H1 (cell line): ENCODE data around the gene MICA. TPM values are rescaled to one million over a fixed set of nuclear protein-coding genes. Genes with fewer than 3 reads are reported as not detected.

ENCODE experiments used
- CTCF ChIA-PET: fragments of 300-600 bp; sonication (Branson Sonifier 250); formaldehyde crosslinking; loops from one replicate; lab custom pipeline; 2021; ENCODE audit not compliant: partially characterized antibody; lab: Charles Lee
- POLR2A ChIA-PET: fragments of 300-600 bp; sonication (Branson Sonifier 250); formaldehyde crosslinking; loops from one replicate; lab custom pipeline; 2021; ENCODE audit warnings: inconsistent platforms; ENCODE audit not compliant: partially characterized antibody; lab: Charles Lee
- DNase-seq, 2 experiments: peaks; one replicate each; pipeline versions ENCODE4 v3.0.0 to v3.0.0-alpha.2; 2010 to 2022; ENCODE audit warnings: low spot score in 2 of 2, low read depth in 1 of 2, mixed read lengths in 1 of 2
- FAIRE-seq: peaks from 2 replicates; lab custom pipeline; 2011; peaks lifted over from hg19 to GRCh38; lab: Jason Lieb, UNC
- H2AFZ ChIP-seq: 2 replicates; pipeline ENCODE4 v1.8.1; 2012; ENCODE audit warnings: low read length, inconsistent platforms
- H2AK5ac ChIP-seq: 2 replicates; pipeline ENCODE4 v1.6.1; 2013; ENCODE audit warnings: low read depth, low read length
- H2BK120ac ChIP-seq: replicated peaks from 2 replicates; pipeline ENCODE3; 2013; ENCODE audit warnings: low read depth, low read length, inconsistent platforms
- H2BK12ac ChIP-seq: 2 replicates; pipeline ENCODE4 v1.6.1; 2013; ENCODE audit warnings: low read depth, low read length
- H2BK15ac ChIP-seq: 2 replicates; pipeline ENCODE4 v1.6.1; 2013; ENCODE audit warnings: low read length
- H2BK20ac ChIP-seq: 2 replicates; pipeline ENCODE4 v1.6.1; 2013; ENCODE audit warnings: low read length
- H2BK5ac ChIP-seq: 2 replicates; pipeline ENCODE4 v1.6.1; 2013; ENCODE audit warnings: low read depth, low read length
- H3K14ac ChIP-seq: 2 replicates; pipeline ENCODE4 v1.6.1; 2013; ENCODE audit warnings: inconsistent platforms; ENCODE audit not compliant: insufficient read length
- H3K18ac ChIP-seq: 2 replicates; pipeline ENCODE4 v1.6.1; 2013; ENCODE audit warnings: low read length; ENCODE audit errors: extremely low read depth
- H3K23ac ChIP-seq: 2 replicates; pipeline ENCODE4 v1.6.1; 2013; ENCODE audit warnings: inconsistent platforms; ENCODE audit not compliant: insufficient read length
- H3K23me2 ChIP-seq: 2 replicates; pipeline ENCODE4 v1.6.1; 2013; ENCODE audit warnings: low read depth, low read length
- H3K27ac ChIP-seq: 2 replicates; pipeline ENCODE4 v1.6.1; 2011; ENCODE audit warnings: low read depth, low read length, inconsistent platforms
- H3K27me3 ChIP-seq, 4 experiments: replicated peaks in 1 of 4; 1 replicate in 1 of 4; 2 replicates in 3 of 4; pipeline versions ENCODE4 v1.6.1 to v1.8.1; 2011 to 2013; ENCODE audit warnings: low read length in 3 of 4, mild to moderate bottlenecking in 3 of 4, inconsistent platforms in 2 of 4, mixed read lengths in 2 of 4, moderate library complexity in 1 of 4; ENCODE audit not compliant: control insufficient read depth in 3 of 4, insufficient read depth in 3 of 4; ENCODE audit errors: extremely low read depth in 1 of 4
- H3K36me3 ChIP-seq, 4 experiments: 2 replicates each; pipeline versions ENCODE4 v1.6.1 to v1.8.1; 2011 to 2013; ENCODE audit warnings: mild to moderate bottlenecking in 4 of 4, low read length in 3 of 4, moderate library complexity in 2 of 4, control low read depth in 1 of 4, inconsistent platforms in 1 of 4; ENCODE audit not compliant: insufficient read depth in 4 of 4, control insufficient read depth in 2 of 4
- H3K4ac ChIP-seq: replicated peaks from 2 replicates; pipeline ENCODE3; 2013; ENCODE audit warnings: low read length, low read depth, mixed read lengths, inconsistent platforms; ENCODE audit not compliant: insufficient read length
- H3K4me1 ChIP-seq, 4 experiments: replicated peaks in 1 of 4; 1 replicate in 1 of 4; 2 replicates in 3 of 4; pipeline versions ENCODE4 v1.6.1 to v1.8.1; 2011 to 2013; ENCODE audit warnings: low read length in 3 of 4, inconsistent platforms in 2 of 4, mixed read lengths in 1 of 4; ENCODE audit not compliant: insufficient read depth in 4 of 4, control insufficient read depth in 3 of 4
- H3K4me2 ChIP-seq, 2 experiments: 2 replicates each; pipeline versions ENCODE4 v1.6.1 to v1.8.1; 2011 to 2013; ENCODE audit warnings: low read depth in 2 of 2, low read length in 2 of 2, control low read depth in 1 of 2, inconsistent platforms in 1 of 2, mild to moderate bottlenecking in 1 of 2; ENCODE audit not compliant: insufficient read depth in 1 of 2
- H3K4me3 ChIP-seq, 4 experiments: fragments of 200-600, 300-600 bp in 1 of 4; sonication (generic), shearing (Covaris generic), sonication (Bioruptor Twin) in 1 of 4; 2 replicates each; pipeline versions ENCODE4 v1.5.1 to v1.8.1; 2011 to 2016; ENCODE audit warnings: low read length in 4 of 4, low read depth in 3 of 4, control low read depth in 2 of 4, inconsistent platforms in 2 of 4, mild to moderate bottlenecking in 2 of 4, mixed read lengths in 1 of 4, moderate library complexity in 1 of 4; ENCODE audit not compliant: insufficient read depth in 2 of 4; ENCODE audit errors: extremely low read depth in 1 of 4
- H3K56ac ChIP-seq: replicated peaks from 2 replicates; pipeline ENCODE3; 2013; ENCODE audit warnings: low read depth, mild to moderate bottlenecking, mixed read lengths, low read length, inconsistent platforms; ENCODE audit not compliant: insufficient read length
- H3K79me1 ChIP-seq: 2 replicates; pipeline ENCODE4 v1.6.1; 2013; ENCODE audit warnings: low read depth, low read length, control low read depth
- H3K79me2 ChIP-seq, 2 experiments: 2 replicates each; pipeline versions ENCODE4 v1.6.1 to v1.8.1; 2012 to 2013; ENCODE audit warnings: low read length in 2 of 2, mild to moderate bottlenecking in 2 of 2, inconsistent platforms in 1 of 2; ENCODE audit not compliant: insufficient read depth in 2 of 2, control insufficient read depth in 1 of 2
- H3K9ac ChIP-seq, 4 experiments: replicated peaks in 1 of 4; 1 replicate in 1 of 4; 2 replicates in 3 of 4; pipeline versions ENCODE4 v1.6.1 to v1.8.1; 2011 to 2013; ENCODE audit warnings: low read depth in 3 of 4, low read length in 3 of 4, control low read depth in 2 of 4, mild to moderate bottlenecking in 2 of 4, moderate library complexity in 2 of 4, inconsistent platforms in 1 of 4; ENCODE audit errors: extremely low read depth in 1 of 4
- H3K9me3 ChIP-seq, 2 experiments: 2 replicates each; pipeline versions ENCODE4 v1.6.1 to v1.8.1; 2012 to 2013; ENCODE audit warnings: mild to moderate bottlenecking in 2 of 2, moderate library complexity in 2 of 2, control low read depth in 1 of 2, inconsistent platforms in 1 of 2, low read depth in 1 of 2, low read length in 1 of 2, mixed read lengths in 1 of 2; ENCODE audit not compliant: insufficient read depth in 2 of 2
- H4K20me1 ChIP-seq, 2 experiments: replicated peaks in 1 of 2; 2 replicates each; pipeline versions ENCODE3 to v1.8.1; 2011 to 2013; ENCODE audit warnings: inconsistent platforms in 2 of 2, low read length in 2 of 2, mild to moderate bottlenecking in 1 of 2; ENCODE audit not compliant: insufficient read depth in 2 of 2, control insufficient read depth in 1 of 2
- H4K5ac ChIP-seq: 2 replicates; pipeline ENCODE4 v1.6.1; 2013; ENCODE audit warnings: low read length, low read depth, mixed read lengths, inconsistent platforms; ENCODE audit not compliant: insufficient read length
- H4K8ac ChIP-seq: 2 replicates; pipeline ENCODE4 v1.8.0; 2013; ENCODE audit warnings: mild to moderate bottlenecking, moderate library complexity, low read length, inconsistent platforms; ENCODE audit not compliant: insufficient read depth; ENCODE audit errors: extremely low read depth
- H4K91ac ChIP-seq: replicated peaks from 2 replicates; pipeline ENCODE3; 2013; ENCODE audit warnings: low read length, mixed read lengths, inconsistent platforms; ENCODE audit not compliant: insufficient read length
- BCL11A ChIP-seq, 2 experiments: IDR thresholded peaks; one replicate each; pipeline ENCODE4 v1.6.1; 2011; ENCODE audit warnings: low read depth in 2 of 2, low read length in 2 of 2, mild to moderate bottlenecking in 2 of 2
- CEBPB ChIP-seq: IDR thresholded peaks from 2 replicates; pipeline ENCODE4 v1.6.1; 2012; ENCODE audit warnings: low read depth, low read length
- CTCF ChIP-seq, 3 experiments: IDR thresholded peaks; 1 replicate in 2 of 3; 2 replicates in 1 of 3; pipeline versions ENCODE4 v1.5.1 to v1.6.1; 2011; ENCODE audit warnings: low read length in 3 of 3, mild to moderate bottlenecking in 3 of 3, inconsistent platforms in 2 of 3, low read depth in 1 of 3, moderate library complexity in 1 of 3; ENCODE audit not compliant: insufficient read depth in 1 of 3; ENCODE audit errors: control extremely low read depth in 1 of 3
- EZH2 ChIP-seq: fragments of 200-600 bp; sonication (generic); IDR thresholded peaks from 2 replicates; pipeline ENCODE4 v1.7.1; 2012; ENCODE audit warnings: low read depth, mild to moderate bottlenecking, moderate library complexity, low read length, inconsistent platforms; ENCODE audit not compliant: severe bottlenecking
- GABPA ChIP-seq: IDR thresholded peaks from 2 replicates; pipeline ENCODE4 v1.6.1; 2011; ENCODE audit warnings: mild to moderate bottlenecking, low read length, moderate library complexity, borderline replicate concordance; ENCODE audit not compliant: insufficient read depth
- MAFK ChIP-seq: IDR thresholded peaks from 2 replicates; pipeline ENCODE4 v1.6.1; 2012; ENCODE audit warnings: low read depth, mild to moderate bottlenecking, improper control_type of control experiment, low read length
- RAD21 ChIP-seq, 2 experiments: IDR thresholded peaks in 1 of 2; conservative IDR thresholded peaks in 1 of 2; 2 replicates each; pipeline ENCODE4 v1.6.1; 2011; ENCODE audit warnings: low read depth in 2 of 2, low read length in 2 of 2, improper control_type of control experiment in 1 of 2, inconsistent platforms in 1 of 2, mild to moderate bottlenecking in 1 of 2, moderate library complexity in 1 of 2
- SRF ChIP-seq: IDR thresholded peaks from 2 replicates; pipeline ENCODE4 v1.6.1; 2011; ENCODE audit warnings: mild to moderate bottlenecking, low read depth, low read length, moderate library complexity
- TEAD4 ChIP-seq: IDR thresholded peaks from 2 replicates; pipeline ENCODE4 v1.6.1; 2012; ENCODE audit warnings: low read depth, low read length, inconsistent platforms, mixed read lengths
- WGBS, 2 experiments: shearing (Covaris generic) in 1 of 2; methylation state at CpG; one replicate each; pipeline versions ENCODE4 v1.1.6 to v1.1.7; 2013 to 2015; ENCODE audit warnings: low lambda C conversion rate in 2 of 2, mixed read lengths in 2 of 2, inconsistent platforms in 1 of 2, low coverage in 1 of 2, missing lambda C conversion rate in 1 of 2; ENCODE audit not compliant: insufficient replicate concordance in 2 of 2, insufficient coverage in 1 of 2, insufficient read length in 1 of 2; ENCODE audit errors: extremely low coverage in 1 of 2, missing lambda C conversion rate in 1 of 2; 5-methylcytosine and 5-hydroxymethylcytosine counted together
- polyA plus RNA-seq, 7 experiments: library from polyadenylated mRNA; depleted of rRNA in 3 of 7; stranded (reverse) in 5 of 7; unstranded in 2 of 7; fragments of >200 nt in 5 of 7; fragments of 200-250 nt in 2 of 7; gene quantifications; 1 replicate in 5 of 7; 2 replicates in 1 of 7; 4 replicates in 1 of 7; pipeline versions ENCODE4 v1.2.1 to v1.2.3, GENCODE V29; 2011 to 2013; ENCODE audit warnings: missing spikeins in 2 of 7, mixed read lengths in 2 of 7
- total RNA-seq: library from RNA; stranded (reverse); fragmentation: NEBNext Ultra II Directional; extraction: Animal tissue kit (Norgen Biotek cat#: 25700); gene quantifications from 2 replicates; pipeline ENCODE4 v1.2.1, GENCODE V29; 2021

MICA gene
- total and polyA plus RNA-seq, 2 of the 8 experiments (the other 6 are each of a cell fraction or from before 2014, with no cell fraction given) = 12.5 to 16.3 TPM

GRCh38 chr6:31396422-31397152 lies 6.8 kb upstream of the MICA start:
- DNase-seq = peak in 1 of 2 experiments; percentile 92
- H3K18ac ChIP-seq = no peak overlapping the region
- ChIA-PET CTCF (interaction anchor here (0.9 to 1.9 kb wide), 7 partner anchors 16 to 52 kb away, joined by 3 to 8 read pairs (median 4); no protein-coding TSS in a partner anchor), POLR2A (interaction anchor here (2.2 kb wide), 1 partner anchor 46 kb away, joined by 5 read pairs; no protein-coding TSS in a partner anchor)
- no peak overlapping the region for H3K4ac ChIP-seq
- no peak overlapping the region for H3K4me3 ChIP-seq
- peaks cover 0 to 3% (median 0%) of the 10 kb centered on the region in 4 experiments; a peak in 2 of 7 replicates for H3K4me1 ChIP-seq
- H2BK20ac ChIP-seq = no peak overlapping the region
- no peaks in the 10 kb centered on the region for H3K36me3 ChIP-seq
- no peak overlapping the region for H2BK120ac ChIP-seq
- no peak overlapping the region for H4K5ac ChIP-seq
- H3K27ac ChIP-seq = no peak overlapping the region
- WGBS, 2 experiments = 55% methylated on average over 11 of the region's 11 CpGs; no CpG with 5 or more reads in 1 of the 2 experiments
- H4K91ac ChIP-seq = no peak overlapping the region
- H2BK15ac ChIP-seq = no peak overlapping the region
- H2BK5ac ChIP-seq = no peak overlapping the region
- H3K27me3 ChIP-seq = peaks cover 0 to 2% (median under 1%) of the 10 kb centered on the region in 4 experiments; a peak in 3 of 7 replicates
- no peaks in the 10 kb centered on the region for H3K79me1 ChIP-seq
- no peak overlapping the region for H2AFZ ChIP-seq
- H3K9me3 ChIP-seq = 0 out of 4 replicates have a peak, but pooled peaks cover 0 to 4% of the 10 kb centered on the region in 2 experiments
- H2AK5ac ChIP-seq = no peak overlapping the region
- H3K79me2 ChIP-seq = no peaks in the 10 kb centered on the region
- peaks cover 0 to 1% of the 10 kb centered on the region in 2 experiments for H4K20me1 ChIP-seq
- FAIRE-seq = peak; percentile 89
- no peak overlapping the region for H3K23ac ChIP-seq
- no peak overlapping the region for H3K56ac ChIP-seq
- H2BK12ac ChIP-seq = no peak overlapping the region
- peaks cover 4% of the 10 kb centered on the region; the same call in 1 of the 2 replicates for H3K23me2 ChIP-seq
- no peak overlapping the region for H3K4me2 ChIP-seq
- H4K8ac ChIP-seq = no peak overlapping the region
- H3K9ac ChIP-seq = no peak overlapping the region
- no peak overlapping the region for H3K14ac ChIP-seq
- TF ChIP-seq SRF = no peak
- TF ChIP-seq CEBPB = no peak
- TF ChIP-seq BCL11A (IDR thresholded peaks at IDR 0.05; ENCODE audit: low read depth in 2 of 2, low read length in 2 of 2) = no peak
- no peak for TF ChIP-seq MAFK
- TF ChIP-seq TEAD4 = no peak
- TF ChIP-seq GABPA = no peak
- peak; percentile 42 to 57; a peak in 3 of 4 replicates for TF ChIP-seq RAD21 (IDR thresholded peaks at IDR 0.05 in 1 of 2, conservative IDR thresholded peaks at IDR 0.05 in 1 of 2; ENCODE audit: low read depth in 2 of 2, low read length in 2 of 2)
- TF ChIP-seq CTCF (IDR thresholded peaks at IDR 0.05; ENCODE audit: control extremely low read depth in 1 of 3, insufficient read depth in 1 of 3, low read depth in 1 of 3, low read length in 3 of 3) = peak; percentile 69 to 79 (median 79)
- no peak for TF ChIP-seq EZH2
